ENCODE results near the gene DEPDC5. TPM values are rescaled to one million over a fixed set of nuclear protein-coding genes. Genes with fewer than 3 reads are reported as not detected.

The DEPDC5 gene
- total RNA-seq, 6 experiments from 2014 or later, result 9.7 to 14.3 (median 12.5) TPM

DNA sequence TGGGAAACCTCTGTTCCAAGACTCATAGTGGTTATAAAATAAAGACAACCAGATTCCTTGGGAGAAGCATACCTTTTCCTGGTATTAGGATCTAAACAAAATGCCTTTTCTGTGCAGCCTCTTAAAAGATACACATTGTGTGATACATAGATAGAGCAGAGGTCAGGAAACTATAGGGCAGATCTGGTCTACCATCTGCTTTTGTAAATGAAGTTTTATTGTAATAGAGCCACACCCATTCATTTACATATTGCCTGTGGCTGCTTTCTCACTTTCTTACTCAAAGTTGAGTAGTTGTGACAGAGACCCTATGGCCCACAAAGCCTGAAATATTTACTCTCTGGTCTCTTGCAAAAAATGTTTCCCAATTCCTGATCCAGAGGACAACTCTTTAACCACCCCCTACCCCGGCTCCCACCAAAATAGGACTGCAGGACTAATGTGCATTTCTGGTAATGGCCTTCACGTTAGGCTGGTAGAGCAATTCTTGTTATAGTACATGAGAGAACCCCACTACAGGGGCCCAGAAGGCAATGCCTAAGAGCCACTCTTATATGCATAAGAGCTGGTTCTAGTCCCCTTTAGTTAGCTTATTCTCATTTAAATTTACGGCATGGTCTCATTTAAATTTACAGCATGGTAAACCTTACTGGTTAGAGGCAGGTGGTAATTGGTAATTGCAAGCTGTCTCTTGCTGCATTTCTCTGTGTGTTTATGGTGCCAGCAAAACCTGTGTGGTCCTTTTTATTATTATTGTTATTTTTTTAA, 113.8 kb downstream of the DEPDC5 start:
- no peak overlapping the region for H3K4me3 Mint-ChIP-seq
- no peak overlapping the region for H3K27ac Mint-ChIP-seq
- H3K27me3 Mint-ChIP-seq (ENCODE audit: insufficient read depth), result no peaks in the 10 kb centered on the region; the same call in 1 of the 2 replicates
- H3K36me3 Mint-ChIP-seq (ENCODE audit: low read depth), result peaks cover 15% of the 10 kb centered on the region
- H3K9me3 Mint-ChIP-seq, result no peaks in the 10 kb centered on the region
- no peak for TF ChIP-seq CTCF (IDR thresholded peaks at IDR 0.05)
- DNase-seq, result no peak
- H3K4me1 Mint-ChIP-seq (ENCODE audit: low read depth), result peaks cover 37% of the 10 kb centered on the region

DNA sequence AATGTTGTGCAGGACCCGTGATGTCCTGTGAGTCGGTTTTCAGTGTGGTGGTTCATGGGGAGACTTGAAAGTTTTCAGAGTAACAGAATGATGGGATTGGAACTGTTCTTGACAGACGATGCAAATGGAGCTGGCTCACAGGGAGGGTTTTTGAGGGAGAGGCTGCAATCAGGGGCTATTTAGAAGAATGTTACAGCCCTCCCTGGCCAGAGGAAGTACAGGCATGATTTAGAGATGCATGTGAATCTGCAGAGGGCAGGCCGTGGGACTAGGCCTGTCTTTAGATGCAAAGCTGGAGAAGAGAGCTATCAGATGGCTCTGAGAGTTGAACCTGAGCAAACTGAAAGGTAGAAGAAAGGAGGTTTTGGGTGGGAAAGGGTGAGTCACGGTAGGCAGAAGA, 115.9 kb downstream of the DEPDC5 start:
- Mint-ChIP-seq H3K4me3 (no peak overlapping the region), H3K27me3 (ENCODE audit: insufficient read depth) (no peaks in the 10 kb centered on the region; the same call in 1 of the 2 replicates), H3K4me1 (ENCODE audit: low read depth) (peaks cover 37% of the 10 kb centered on the region), H3K36me3 (ENCODE audit: low read depth) (peaks cover 24% of the 10 kb centered on the region), H3K27ac (peak overlapping the region; percentile 82; the same call in 1 of the 2 replicates), H3K9me3 (no peaks in the 10 kb centered on the region)
- no peak for TF ChIP-seq CTCF (IDR thresholded peaks at IDR 0.05)
- DNase-seq, result no peak

GRCh38 chr22:31870890-31871289, 117.1 kb downstream of the DEPDC5 start:
- Mint-ChIP-seq H3K36me3 (ENCODE audit: low read depth) (peaks cover 26% of the 10 kb centered on the region), H3K4me3 (peak overlapping the region; percentile 6), H3K4me1 (ENCODE audit: low read depth) (peaks cover 35% of the 10 kb centered on the region), H3K27ac (peak overlapping the region; percentile 82), H3K9me3 (no peaks in the 10 kb centered on the region), H3K27me3 (ENCODE audit: insufficient read depth) (no peaks in the 10 kb centered on the region; the same call in 1 of the 2 replicates)
- DNase-seq, result peak; percentile 84
- TF ChIP-seq CTCF (IDR thresholded peaks at IDR 0.05), result peak; percentile 66

GRCh38 chr22:31871480-31871879, 117.7 kb downstream of the DEPDC5 start:
- DNase-seq, result no peak
- no peaks in the 10 kb centered on the region; the same call in 1 of the 2 replicates for H3K27me3 Mint-ChIP-seq (ENCODE audit: insufficient read depth)
- no peak for TF ChIP-seq CTCF (IDR thresholded peaks at IDR 0.05)
- peaks cover 35% of the 10 kb centered on the region for H3K4me1 Mint-ChIP-seq (ENCODE audit: low read depth)
- no peaks in the 10 kb centered on the region for H3K9me3 Mint-ChIP-seq
- no peak overlapping the region for H3K4me3 Mint-ChIP-seq
- H3K27ac Mint-ChIP-seq, result peak overlapping the region; percentile 82
- peaks cover 25% of the 10 kb centered on the region for H3K36me3 Mint-ChIP-seq (ENCODE audit: low read depth)

- Mint-ChIP-seq H3K4me3 (no peak overlapping the region), H3K27ac (no peak overlapping the region), H3K9me3 (no peaks in the 10 kb centered on the region), H3K27me3 (ENCODE audit: insufficient read depth) (no peaks in the 10 kb centered on the region; the same call in 1 of the 2 replicates), H3K4me1 (ENCODE audit: low read depth) (peaks cover 38% of the 10 kb centered on the region), H3K36me3 (ENCODE audit: low read depth) (peaks cover 17% of the 10 kb centered on the region)
- TF ChIP-seq CTCF (IDR thresholded peaks at IDR 0.05), result peak; percentile 18; the same call in 1 of the 2 replicates
- DNase-seq, result no peak
Measured at GRCh38 chr22:31872209-31872608, 118.4 kb downstream of the DEPDC5 start.
